Measurements from ENCODE around the gene SBF2. TPM values are rescaled to one million over a fixed set of nuclear protein-coding genes. Genes with fewer than 3 reads are reported as not detected.
A peak's percentile ranks its signal among the peaks of the same experiment; 100 is the strongest.

The SBF2 gene
- total and polyA plus RNA-seq, 2 of the 13 experiments (the other 11 are each of a cell fraction or from before 2014, with no cell fraction given) = 24.0 to 45.8 TPM

DNA sequence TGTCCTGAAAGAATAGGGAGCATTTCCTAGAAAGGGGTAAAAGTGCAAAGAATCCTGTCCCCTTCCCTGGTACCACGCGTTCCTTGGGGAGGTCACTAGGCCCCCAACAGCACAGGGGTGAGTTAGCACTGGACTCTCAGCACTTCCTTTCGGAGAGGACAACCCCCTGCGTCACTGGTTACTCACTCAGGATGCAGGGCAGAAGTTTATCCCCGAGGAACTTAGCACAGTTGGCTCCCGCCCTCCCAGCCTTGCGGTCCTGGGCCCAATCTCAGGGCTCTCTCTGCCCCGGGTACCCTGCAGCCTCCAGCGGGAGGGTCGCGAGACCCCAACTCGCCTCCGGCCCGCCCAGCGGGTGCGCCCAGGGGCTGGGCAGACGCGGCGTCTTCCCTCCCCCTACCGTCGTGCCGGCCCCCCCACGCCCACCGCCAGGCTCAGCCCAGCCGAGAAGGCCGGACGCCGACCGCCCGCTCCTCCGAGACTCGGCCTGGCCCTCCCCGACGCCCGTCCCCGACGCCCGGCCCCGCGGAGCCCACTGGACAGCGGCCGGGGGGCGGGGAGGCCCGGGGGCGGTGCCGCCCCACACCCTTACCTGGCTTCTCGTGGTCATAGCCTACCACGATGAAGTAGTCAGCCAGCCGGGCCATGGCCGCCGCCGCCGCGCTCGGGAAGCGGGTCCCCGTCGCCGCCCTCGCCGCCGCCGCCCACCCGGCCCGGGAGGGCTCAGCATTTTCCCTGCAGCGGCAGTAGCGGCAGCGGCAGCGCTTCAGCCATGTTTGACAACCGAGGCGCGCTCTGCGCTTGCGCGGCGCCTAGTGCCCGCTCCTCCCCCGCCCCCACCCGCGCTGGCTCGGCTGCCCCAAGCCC is at the start of gene SBF2 (continued):
- TF ChIP-seq, protein P1, sequence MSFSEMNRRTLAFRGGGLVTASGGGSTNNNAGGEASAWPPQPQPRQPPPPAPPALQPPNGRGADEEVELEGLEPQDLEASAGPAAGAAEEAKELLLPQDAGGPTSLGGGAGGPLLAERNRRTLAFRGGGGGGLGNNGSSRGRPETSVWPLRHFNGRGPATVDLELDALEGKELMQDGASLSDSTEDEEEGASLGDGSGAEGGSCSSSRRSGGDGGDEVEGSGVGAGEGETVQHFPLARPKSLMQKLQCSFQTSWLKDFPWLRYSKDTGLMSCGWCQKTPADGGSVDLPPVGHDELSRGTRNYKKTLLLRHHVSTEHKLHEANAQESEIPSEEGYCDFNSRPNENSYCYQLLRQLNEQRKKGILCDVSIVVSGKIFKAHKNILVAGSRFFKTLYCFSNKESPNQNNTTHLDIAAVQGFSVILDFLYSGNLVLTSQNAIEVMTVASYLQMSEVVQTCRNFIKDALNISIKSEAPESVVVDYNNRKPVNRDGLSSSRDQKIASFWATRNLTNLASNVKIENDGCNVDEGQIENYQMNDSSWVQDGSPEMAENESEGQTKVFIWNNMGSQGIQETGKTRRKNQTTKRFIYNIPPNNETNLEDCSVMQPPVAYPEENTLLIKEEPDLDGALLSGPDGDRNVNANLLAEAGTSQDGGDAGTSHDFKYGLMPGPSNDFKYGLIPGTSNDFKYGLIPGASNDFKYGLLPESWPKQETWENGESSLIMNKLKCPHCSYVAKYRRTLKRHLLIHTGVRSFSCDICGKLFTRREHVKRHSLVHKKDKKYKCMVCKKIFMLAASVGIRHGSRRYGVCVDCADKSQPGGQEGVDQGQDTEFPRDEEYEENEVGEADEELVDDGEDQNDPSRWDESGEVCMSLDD (CRISPR knock-in tag; IDR thresholded peaks at IDR 0.05; ENCODE audit: borderline replicate concordance) = no peak
- no peak for TF ChIP-seq MTA3 (CRISPR knock-in tag; IDR thresholded peaks at IDR 0.05)
- TF ChIP-seq HNF4G (IDR thresholded peaks at IDR 0.05; ENCODE audit: borderline replicate concordance, low read depth, low read length) = no peak
- no peak for TF ChIP-seq HNF4G (CRISPR knock-in tag; IDR thresholded peaks at IDR 0.05; ENCODE audit: borderline replicate concordance, low read depth)
- no peak for TF ChIP-seq PHB2 (IDR thresholded peaks at IDR 0.05; ENCODE audit: partially characterized antibody)
- no peak for TF ChIP-seq ZNF547 (CRISPR knock-in tag; IDR thresholded peaks at IDR 0.05)
- TF ChIP-seq RBAK (CRISPR knock-in tag; IDR thresholded peaks at IDR 0.05) = no peak
- TF ChIP-seq, protein P2, sequence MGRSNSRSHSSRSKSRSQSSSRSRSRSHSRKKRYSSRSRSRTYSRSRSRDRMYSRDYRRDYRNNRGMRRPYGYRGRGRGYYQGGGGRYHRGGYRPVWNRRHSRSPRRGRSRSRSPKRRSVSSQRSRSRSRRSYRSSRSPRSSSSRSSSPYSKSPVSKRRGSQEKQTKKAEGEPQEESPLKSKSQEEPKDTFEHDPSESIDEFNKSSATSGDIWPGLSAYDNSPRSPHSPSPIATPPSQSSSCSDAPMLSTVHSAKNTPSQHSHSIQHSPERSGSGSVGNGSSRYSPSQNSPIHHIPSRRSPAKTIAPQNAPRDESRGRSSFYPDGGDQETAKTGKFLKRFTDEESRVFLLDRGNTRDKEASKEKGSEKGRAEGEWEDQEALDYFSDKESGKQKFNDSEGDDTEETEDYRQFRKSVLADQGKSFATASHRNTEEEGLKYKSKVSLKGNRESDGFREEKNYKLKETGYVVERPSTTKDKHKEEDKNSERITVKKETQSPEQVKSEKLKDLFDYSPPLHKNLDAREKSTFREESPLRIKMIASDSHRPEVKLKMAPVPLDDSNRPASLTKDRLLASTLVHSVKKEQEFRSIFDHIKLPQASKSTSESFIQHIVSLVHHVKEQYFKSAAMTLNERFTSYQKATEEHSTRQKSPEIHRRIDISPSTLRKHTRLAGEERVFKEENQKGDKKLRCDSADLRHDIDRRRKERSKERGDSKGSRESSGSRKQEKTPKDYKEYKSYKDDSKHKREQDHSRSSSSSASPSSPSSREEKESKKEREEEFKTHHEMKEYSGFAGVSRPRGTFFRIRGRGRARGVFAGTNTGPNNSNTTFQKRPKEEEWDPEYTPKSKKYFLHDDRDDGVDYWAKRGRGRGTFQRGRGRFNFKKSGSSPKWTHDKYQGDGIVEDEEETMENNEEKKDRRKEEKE (IDR thresholded peaks at IDR 0.05) = no peak
- TF ChIP-seq MLLT10 (CRISPR knock-in tag; IDR thresholded peaks at IDR 0.05) = no peak
- TF ChIP-seq ZNF224 (CRISPR knock-in tag; IDR thresholded peaks at IDR 0.05) = no peak
- TF ChIP-seq KLF12 (CRISPR knock-in tag; IDR thresholded peaks at IDR 0.05; ENCODE audit: borderline replicate concordance) = peak; percentile 33; the same call in 1 of the 2 replicates
- TF ChIP-seq ZNF260 (CRISPR knock-in tag; IDR thresholded peaks at IDR 0.05; ENCODE audit: borderline replicate concordance, low read depth) = no peak
- TF ChIP-seq PHF20 (CRISPR knock-in tag; IDR thresholded peaks at IDR 0.05) = peak; percentile 16; the same call in 1 of the 2 replicates
- no peak for TF ChIP-seq ATF1 (CRISPR knock-in tag; IDR thresholded peaks at IDR 0.05)
- TF ChIP-seq, protein P3, sequence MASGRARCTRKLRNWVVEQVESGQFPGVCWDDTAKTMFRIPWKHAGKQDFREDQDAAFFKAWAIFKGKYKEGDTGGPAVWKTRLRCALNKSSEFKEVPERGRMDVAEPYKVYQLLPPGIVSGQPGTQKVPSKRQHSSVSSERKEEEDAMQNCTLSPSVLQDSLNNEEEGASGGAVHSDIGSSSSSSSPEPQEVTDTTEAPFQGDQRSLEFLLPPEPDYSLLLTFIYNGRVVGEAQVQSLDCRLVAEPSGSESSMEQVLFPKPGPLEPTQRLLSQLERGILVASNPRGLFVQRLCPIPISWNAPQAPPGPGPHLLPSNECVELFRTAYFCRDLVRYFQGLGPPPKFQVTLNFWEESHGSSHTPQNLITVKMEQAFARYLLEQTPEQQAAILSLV (CRISPR knock-in tag; IDR thresholded peaks at IDR 0.05; ENCODE audit: borderline replicate concordance) = 0 out of 2 replicates have a peak, but pooled peaks have one; percentile 11
- TF ChIP-seq RBM39 (IDR thresholded peaks at IDR 0.05; ENCODE audit: low read depth, low read length, poor library complexity, severe bottlenecking) = no peak
- TF ChIP-seq KAT8 (CRISPR knock-in tag; IDR thresholded peaks at IDR 0.05) = peak; percentile 45; the same call in 1 of the 2 replicates
- TF ChIP-seq PAF1 (CRISPR knock-in tag; IDR thresholded peaks at IDR 0.05) = no peak
- no peak for TF ChIP-seq ZNF180 (CRISPR knock-in tag; IDR thresholded peaks at IDR 0.05; ENCODE audit: borderline replicate concordance, low read depth)
- peak; percentile 95 for TF ChIP-seq RFX5 (IDR thresholded peaks at IDR 0.05; ENCODE audit: low read depth, low read length)
- no peak for TF ChIP-seq ZNF501 (CRISPR knock-in tag; IDR thresholded peaks at IDR 0.05)
- TF ChIP-seq, protein P4, sequence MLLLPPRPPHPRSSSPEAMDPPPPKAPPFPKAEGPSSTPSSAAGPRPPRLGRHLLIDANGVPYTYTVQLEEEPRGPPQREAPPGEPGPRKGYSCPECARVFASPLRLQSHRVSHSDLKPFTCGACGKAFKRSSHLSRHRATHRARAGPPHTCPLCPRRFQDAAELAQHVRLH (CRISPR knock-in tag; IDR thresholded peaks at IDR 0.05; ENCODE audit: borderline replicate concordance, low read depth) = 0 out of 2 replicates have a peak, but pooled peaks have one; percentile 17
